22Rv1 (cell line): Measurements from ENCODE around the gene ETNK2.
A peak's percentile ranks its signal among the peaks of the same experiment; 100 is the strongest.
"Not testable (repeated sequence)": the region's sequence is repeated elsewhere in the genome, so short reads cannot be mapped to it uniquely, and the experiment has no call there.

Source experiments
- H3K27ac ChIP-seq: fragments of 450-650 bp; 2 replicates; pipeline ENCODE4 v1.5.1; 2017
- CTCF ChIP-seq: fragments of 450-650 bp; IDR thresholded peaks from 2 replicates; pipeline ENCODE4 v1.5.1; 2017; ENCODE audit warnings: mild to moderate bottlenecking
- ZFX ChIP-seq: fragments of 450-650 bp; IDR thresholded peaks from 2 replicates; pipeline ENCODE4 v1.6.1; 2017; ENCODE audit warnings: antibody characterized with exemption, borderline replicate concordance

Gene ETNK2

GRCh38 chr1:204103431-204103741 is 48.5 kb downstream of the ETNK2 start:
- no peak for TF ChIP-seq ZFX
- no peak for TF ChIP-seq CTCF
- H3K27ac ChIP-seq = 0 out of 2 replicates have a peak overlapping the region, but pooled peaks have one; percentile 2

- H3K27ac ChIP-seq = 0 out of 2 replicates have a peak overlapping the region, but pooled peaks have one; percentile 2
- no peak for TF ChIP-seq CTCF
- no peak for TF ChIP-seq ZFX
Measured at GRCh38 chr1:204102739-204103430, 49.0 kb downstream of the ETNK2 start.

- no peak overlapping the region for H3K27ac ChIP-seq
- TF ChIP-seq CTCF = no peak
- TF ChIP-seq ZFX = no peak
Measured at GRCh38 chr1:204102029-204102611, 49.7 kb downstream of the ETNK2 start.

GRCh38 chr1:204099754-204100153 is 52.1 kb downstream of the ETNK2 start:
- H3K27ac ChIP-seq = not testable (repeated sequence)

- no peak overlapping the region for H3K27ac ChIP-seq
- no peak for TF ChIP-seq CTCF
- TF ChIP-seq ZFX = no peak
Measured at GRCh38 chr1:204098683-204099082, 53.2 kb downstream of the ETNK2 start.

GRCh38 chr1:204096931-204097330 is 54.9 kb downstream of the ETNK2 start:
- no peak overlapping the region for H3K27ac ChIP-seq

GRCh38 chr1:204094856-204095634 is 56.8 kb downstream of the ETNK2 start:
- TF ChIP-seq ZFX = no peak
- no peak for TF ChIP-seq CTCF
- H3K27ac ChIP-seq = no peak overlapping the region

More at GRCh38 chr1:204096931-204097330, 54.9 kb downstream of the ETNK2 start:
- TF ChIP-seq CTCF = no peak
- no peak for TF ChIP-seq ZFX
